AG09309 (cell line): Measurements from ENCODE around the gene KDM4C.
"Not testable (repeated sequence)": the region's sequence is repeated elsewhere in the genome, so short reads cannot be mapped to it uniquely, and the experiment has no call there.

Experiments used
- DNase-seq: peaks from one replicate; pipeline ENCODE4 v3.0.0-alpha.2; 2010; ENCODE audit warnings: low read depth
- H3K4me3 ChIP-seq: 2 replicates; pipeline ENCODE4 v1.5.1; 2011; ENCODE audit warnings: mild to moderate bottlenecking, low read depth, low read length, moderate library complexity; ENCODE audit not compliant: control insufficient read depth
- TF ChIP-seq, protein P1 (sequence below): IDR thresholded peaks from 2 replicates; pipeline ENCODE4 v1.5.1; 2011; ENCODE audit warnings: mild to moderate bottlenecking, low read depth, low read length, inconsistent platforms; ENCODE audit not compliant: insufficient read depth, control insufficient read depth; ENCODE audit errors: missing control alignments

KDM4C gene

DNA sequence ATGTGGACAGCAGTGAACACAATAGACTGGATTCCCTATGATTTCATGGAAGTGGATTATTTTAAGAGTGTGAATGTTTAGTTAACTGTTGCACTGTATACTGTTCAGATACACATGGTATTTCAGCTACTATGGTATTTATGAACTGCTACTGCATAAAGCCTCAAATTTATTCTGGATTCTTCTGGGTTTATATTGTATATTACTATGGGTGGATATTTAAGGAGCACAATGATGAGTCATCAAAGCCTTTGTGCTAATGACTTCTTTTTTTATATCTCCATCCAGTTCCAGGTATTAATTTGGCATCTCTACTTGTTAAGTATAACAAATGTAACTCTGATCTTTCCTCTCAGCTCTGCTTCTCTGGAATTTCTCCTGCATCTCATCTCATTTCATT, 6.8 kb downstream of the KDM4C start:
- DNase-seq: no peak
- H3K4me3 ChIP-seq: no peak overlapping the region
- TF ChIP-seq, protein P1, sequence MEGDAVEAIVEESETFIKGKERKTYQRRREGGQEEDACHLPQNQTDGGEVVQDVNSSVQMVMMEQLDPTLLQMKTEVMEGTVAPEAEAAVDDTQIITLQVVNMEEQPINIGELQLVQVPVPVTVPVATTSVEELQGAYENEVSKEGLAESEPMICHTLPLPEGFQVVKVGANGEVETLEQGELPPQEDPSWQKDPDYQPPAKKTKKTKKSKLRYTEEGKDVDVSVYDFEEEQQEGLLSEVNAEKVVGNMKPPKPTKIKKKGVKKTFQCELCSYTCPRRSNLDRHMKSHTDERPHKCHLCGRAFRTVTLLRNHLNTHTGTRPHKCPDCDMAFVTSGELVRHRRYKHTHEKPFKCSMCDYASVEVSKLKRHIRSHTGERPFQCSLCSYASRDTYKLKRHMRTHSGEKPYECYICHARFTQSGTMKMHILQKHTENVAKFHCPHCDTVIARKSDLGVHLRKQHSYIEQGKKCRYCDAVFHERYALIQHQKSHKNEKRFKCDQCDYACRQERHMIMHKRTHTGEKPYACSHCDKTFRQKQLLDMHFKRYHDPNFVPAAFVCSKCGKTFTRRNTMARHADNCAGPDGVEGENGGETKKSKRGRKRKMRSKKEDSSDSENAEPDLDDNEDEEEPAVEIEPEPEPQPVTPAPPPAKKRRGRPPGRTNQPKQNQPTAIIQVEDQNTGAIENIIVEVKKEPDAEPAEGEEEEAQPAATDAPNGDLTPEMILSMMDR: no peak

DNA sequence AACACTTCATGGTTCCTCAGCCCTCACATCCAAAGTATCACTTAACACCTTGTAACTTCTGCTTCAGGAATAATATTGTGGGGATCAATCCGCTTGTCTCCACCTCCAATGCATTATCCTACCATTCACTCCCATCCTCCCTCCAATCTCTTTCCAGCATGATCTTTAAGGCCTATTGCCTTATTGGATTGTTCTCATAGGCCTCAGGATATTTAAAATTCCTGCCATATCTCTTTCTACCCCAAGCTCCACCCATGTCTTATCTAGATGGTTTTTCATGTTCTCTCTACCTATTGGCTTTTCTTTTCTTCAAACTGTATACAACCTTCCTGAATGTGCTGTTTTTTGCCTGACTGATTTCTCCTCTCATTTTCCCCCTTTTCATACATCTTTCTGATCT, 7.2 kb downstream of the KDM4C start:
- TF ChIP-seq, protein P1: no peak
- DNase-seq: no peak
- no peak overlapping the region for H3K4me3 ChIP-seq

DNA sequence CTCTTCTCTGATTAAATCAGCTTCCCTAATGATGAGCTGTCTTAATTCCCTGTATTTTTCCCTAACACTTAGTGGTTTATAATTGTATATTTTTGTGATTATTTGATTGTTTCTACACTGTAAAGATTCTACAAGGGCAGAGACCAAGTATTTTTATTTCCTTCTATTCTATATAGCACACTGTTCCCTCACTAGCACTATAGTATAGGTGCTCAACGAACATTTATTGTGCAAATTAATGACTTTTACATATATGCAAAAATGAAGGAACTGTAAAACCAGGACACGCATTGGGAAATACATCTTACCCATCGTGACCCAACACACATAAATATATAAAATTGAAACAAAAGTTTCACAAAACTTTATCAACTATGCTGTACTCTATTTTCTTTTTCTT, 7.6 kb downstream of the KDM4C start:
- H3K4me3 ChIP-seq: no peak overlapping the region
- TF ChIP-seq, protein P1: no peak
- no peak for DNase-seq

DNA sequence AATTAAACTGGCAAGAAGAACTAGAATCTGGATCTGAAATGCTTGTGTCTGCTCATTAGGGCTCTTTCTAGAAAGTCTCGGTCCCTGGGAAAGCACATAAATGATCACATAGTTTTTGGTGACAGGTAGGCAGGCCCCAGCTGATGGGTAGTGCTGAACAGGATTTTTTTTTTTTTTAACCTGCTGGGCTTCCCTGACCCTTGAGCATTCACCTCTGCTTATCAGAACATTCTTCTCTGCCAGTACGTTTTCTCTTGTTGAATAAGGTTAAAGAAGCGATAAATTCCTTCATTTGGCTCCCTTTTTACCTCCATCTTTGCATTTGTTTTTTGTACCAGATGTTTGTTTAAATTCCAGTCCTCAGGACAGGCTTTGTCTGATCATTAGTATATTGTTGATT, 8.8 kb downstream of the KDM4C start:
- no peak overlapping the region for H3K4me3 ChIP-seq
- no peak for DNase-seq
- TF ChIP-seq, protein P1: no peak

DNA sequence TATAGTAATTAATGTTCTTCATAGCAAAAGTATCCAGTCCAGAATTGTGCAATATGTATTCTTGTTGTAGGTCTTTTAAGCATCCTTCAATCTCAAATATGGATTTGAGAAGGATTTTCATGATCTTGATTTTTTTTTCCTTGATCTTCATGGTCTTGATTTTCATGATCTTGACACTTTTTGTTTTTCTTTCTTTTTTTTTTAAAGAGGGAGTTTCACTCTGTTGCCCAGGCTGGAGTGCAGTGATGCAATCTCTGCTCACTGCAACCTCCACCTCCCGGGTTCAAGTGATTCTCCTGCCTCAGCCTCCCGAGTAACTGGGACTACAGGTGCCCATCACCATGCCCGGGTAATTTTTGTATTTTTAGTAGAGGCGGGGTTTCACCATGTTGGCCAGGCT, 10.8 kb downstream of the KDM4C start:
- DNase-seq: not testable (repeated sequence)

DNA sequence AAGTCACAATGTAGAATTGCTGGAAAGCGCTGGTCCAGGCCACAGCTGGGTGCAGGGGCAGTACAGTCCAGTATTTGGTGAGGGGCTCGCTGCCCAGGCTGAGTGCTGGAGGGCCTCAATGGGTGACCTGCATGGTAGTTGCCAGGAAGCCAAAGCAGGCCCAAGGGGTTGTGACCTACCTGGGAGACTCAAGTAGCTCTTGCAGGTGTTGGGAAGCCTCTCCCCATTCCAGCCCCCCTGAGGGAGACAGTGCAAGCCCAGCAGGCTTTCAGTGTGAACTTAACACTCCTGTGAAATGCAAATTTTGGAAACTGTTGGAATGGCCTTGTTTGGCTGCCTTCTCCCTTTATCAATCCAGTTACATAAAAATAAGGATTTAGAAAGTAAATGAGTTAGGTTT, 13.9 kb downstream of the KDM4C start:
- TF ChIP-seq, protein P1: no peak
- no peak overlapping the region for H3K4me3 ChIP-seq
- DNase-seq: no peak

More for the DNA sequence above, 10.8 kb downstream of the KDM4C start:
- not testable (repeated sequence) for H3K4me3 ChIP-seq

DNA sequence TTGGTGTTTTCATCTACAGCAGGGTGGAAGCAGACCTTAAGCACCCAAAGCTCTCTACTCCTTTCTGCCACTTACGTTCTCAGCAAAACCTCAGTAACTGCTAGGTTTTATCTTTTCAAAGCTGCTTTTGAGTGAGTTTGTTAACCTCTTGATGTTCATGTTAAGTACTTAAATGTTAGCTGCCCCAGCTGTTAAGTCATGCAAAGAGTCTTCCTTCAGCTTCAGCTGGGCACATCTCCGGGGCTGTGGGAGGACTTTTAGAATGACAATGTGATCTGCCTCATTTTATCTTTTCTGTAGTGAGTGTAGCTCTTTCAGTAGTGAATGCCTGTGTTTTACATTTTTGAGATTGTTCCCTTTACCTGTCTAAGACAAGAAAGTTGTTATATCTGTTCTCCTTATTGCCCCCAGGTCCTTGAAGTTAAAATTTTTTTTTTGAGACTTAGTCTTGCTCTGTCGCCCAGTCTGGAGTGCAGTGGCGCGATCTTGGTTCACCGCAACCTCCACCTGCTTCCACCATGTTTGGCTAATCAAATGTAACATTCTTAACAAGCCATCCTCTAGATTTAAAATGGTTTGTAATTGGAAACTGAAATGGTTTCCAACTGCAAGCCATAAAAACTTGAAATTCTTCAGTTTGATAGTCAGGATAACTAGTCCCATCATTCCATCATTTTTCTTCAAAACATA, 19.6 kb downstream of the KDM4C start:
- TF ChIP-seq, protein P1: no peak
- no peak for DNase-seq
- H3K4me3 ChIP-seq: no peak overlapping the region
